ENCODE data around the gene PTAFR.

DNA sequence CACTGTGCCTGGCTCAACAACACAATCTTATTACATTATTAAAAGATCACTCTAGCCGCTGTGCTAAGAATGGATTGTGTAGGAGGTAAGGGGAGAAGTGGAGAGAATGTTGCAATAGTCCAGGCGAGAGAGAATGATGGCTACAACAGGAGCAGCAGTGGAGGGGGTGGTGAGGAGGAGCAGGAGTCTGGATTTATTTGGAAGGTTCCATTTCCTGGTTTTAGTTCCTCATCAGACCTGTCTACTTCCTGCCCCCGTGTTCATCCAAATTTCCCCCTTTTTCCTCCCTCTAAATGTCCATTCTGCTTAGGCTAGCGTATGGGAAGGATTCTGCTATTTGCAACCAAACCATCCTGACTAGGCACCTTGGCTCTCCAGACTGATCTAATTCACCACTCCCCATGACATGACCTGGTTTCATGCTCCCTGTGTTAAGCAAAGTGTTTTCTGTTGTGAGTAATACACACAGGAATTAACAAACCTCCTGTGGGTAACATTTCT is 53.0 kb downstream of the PTAFR start:
- TF ChIP-seq, protein P1, sequence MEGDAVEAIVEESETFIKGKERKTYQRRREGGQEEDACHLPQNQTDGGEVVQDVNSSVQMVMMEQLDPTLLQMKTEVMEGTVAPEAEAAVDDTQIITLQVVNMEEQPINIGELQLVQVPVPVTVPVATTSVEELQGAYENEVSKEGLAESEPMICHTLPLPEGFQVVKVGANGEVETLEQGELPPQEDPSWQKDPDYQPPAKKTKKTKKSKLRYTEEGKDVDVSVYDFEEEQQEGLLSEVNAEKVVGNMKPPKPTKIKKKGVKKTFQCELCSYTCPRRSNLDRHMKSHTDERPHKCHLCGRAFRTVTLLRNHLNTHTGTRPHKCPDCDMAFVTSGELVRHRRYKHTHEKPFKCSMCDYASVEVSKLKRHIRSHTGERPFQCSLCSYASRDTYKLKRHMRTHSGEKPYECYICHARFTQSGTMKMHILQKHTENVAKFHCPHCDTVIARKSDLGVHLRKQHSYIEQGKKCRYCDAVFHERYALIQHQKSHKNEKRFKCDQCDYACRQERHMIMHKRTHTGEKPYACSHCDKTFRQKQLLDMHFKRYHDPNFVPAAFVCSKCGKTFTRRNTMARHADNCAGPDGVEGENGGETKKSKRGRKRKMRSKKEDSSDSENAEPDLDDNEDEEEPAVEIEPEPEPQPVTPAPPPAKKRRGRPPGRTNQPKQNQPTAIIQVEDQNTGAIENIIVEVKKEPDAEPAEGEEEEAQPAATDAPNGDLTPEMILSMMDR (IDR thresholded peaks at IDR 0.05): no peak
- TF ChIP-seq POLR2A (IDR thresholded peaks at IDR 0.05): no peak
